Stimulated activated CD4-positive, alpha-beta T cell treated with anti-CD3 and anti-CD28 coated beads, Interleukin-12 subunit alpha, Interleukin-12 subunit beta, amount 100 ng/mL, for 48 hours (primary cell): ENCODE data around the gene TRIM63.
A peak's percentile ranks its signal among the peaks of the same experiment; 100 is the strongest.
"Not testable (repeated sequence)": the region's sequence is repeated elsewhere in the genome, so short reads cannot be mapped to it uniquely, and the experiment has no call there.

ENCODE experiments used
- DNase-seq, 3 donors: peaks; one replicate each; pipeline ENCODE4 v3.0.0-alpha.2; 2020; ENCODE audit warnings: low read depth in 2 of 3, low spot score in 1 of 3

Gene TRIM63

DNA sequence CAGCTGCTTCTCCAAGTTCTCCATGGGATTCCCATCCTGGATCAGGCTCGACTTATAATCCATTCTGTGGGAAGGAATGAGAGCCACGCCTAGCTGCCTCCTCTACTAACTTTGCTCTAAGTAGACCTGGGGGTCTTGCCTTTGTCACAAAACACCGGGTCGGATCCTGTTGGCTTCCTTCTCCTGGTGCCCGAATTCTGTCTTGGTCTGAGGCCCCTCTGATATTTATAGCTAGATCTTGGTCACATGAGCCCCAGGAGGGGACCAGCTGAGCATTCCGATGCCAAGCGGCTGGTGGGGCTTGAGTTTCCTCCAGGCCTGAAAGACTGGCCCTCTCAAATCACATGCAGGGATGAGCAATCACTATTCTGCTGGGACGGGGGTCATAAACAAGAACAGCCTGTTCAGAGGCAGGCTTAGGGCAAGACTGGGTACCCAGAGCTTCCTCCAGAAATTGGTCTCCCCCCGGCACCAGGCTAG, at the start of gene TRIM63:
TRIM63 (minus strand) TSS at position 199 of the 480 bp plus-strand sequence; CDS start at position 63, 136 bp downstream.
- DNase-seq, result no peak

DNA sequence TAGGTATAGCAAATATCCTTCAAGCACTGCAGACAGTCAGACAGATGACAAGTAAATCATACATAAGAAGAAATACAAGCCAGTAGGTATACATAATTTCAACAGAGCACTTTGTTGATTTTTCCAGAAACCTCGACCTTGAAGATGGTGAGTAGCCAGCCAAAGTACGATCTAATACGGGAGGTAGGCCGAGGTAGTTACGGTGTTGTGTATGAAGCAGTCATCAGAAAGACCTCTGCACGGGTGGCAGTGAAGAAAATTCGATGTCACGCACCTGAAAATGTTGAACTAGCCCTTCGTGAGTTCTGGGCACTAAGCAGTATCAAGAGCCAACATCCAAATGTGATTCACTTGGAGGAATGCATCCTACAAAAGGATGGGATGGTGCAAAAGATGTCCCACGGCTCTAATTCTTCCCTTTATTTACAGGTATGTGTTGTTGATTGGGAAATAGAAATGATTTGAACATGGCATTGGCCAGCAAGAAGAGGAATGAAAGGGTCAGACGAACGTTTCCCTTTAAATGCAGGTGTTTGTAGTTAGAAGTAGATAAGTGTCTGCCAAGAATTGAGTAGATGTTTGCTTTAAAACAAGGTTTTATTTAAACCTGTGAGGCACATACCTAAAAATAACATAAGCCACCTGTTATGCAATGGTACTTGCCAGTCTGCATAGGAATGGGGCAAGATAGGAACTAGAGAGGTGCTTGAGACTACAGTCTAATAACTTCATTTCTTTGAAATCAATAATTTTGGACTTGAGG, 46.9 kb upstream of the TRIM63 start:
- no peak for DNase-seq

DNA sequence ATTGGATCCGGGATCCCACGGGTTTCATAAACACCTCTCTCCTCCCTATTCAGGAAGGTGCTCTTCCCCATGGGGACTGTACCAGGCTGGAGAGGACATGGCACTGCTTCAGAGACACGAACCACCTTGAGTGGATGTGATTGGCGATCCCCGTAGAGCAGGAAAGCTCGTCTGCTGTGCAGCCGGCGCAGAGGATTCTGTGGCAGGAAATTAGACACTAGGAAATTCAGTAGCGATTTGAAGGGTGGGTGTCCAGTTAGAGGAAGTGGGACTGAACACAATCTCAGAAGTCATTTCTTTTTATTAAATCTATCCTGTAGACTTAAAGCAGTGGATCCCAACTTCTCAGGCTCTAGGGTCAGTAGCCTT, 45.0 kb upstream of the TRIM63 start:
- DNase-seq, result peak in 1 of 3 donors; percentile 9

- DNase-seq, result peak; percentile 90 to 95 (median 90)
These were observed 44.3 kb upstream of the TRIM63 start, which contains the start of gene PDIK1L for GRCh38 chr1:26111530-26112406. TSS of gene PDIK1L (plus strand) at chr1:26111824. CDS start at chr1:26114309, 2,485 bp downstream.

GRCh38 chr1:26110731-26111529, 43.5 kb upstream of the TRIM63 start:
- DNase-seq, result peak; percentile 40 to 71 (median 44)

- no peak for DNase-seq
These were observed 42.1 kb upstream of the TRIM63 start for GRCh38 chr1:26109229-26110164.

- not testable (repeated sequence) for DNase-seq
These were observed 37.8 kb upstream of the TRIM63 start for GRCh38 chr1:26105226-26105548.

- DNase-seq, result no peak
These were observed 35.1 kb upstream of the TRIM63 start for GRCh38 chr1:26102526-26102925.

GRCh38 chr1:26102119-26102518, 34.7 kb upstream of the TRIM63 start:
- DNase-seq, result no peak

GRCh38 chr1:26100204-26100603, 32.8 kb upstream of the TRIM63 start:
- not testable (repeated sequence) for DNase-seq

- DNase-seq, result no peak
These were observed 32.4 kb upstream of the TRIM63 start for GRCh38 chr1:26099780-26100179.

DNA sequence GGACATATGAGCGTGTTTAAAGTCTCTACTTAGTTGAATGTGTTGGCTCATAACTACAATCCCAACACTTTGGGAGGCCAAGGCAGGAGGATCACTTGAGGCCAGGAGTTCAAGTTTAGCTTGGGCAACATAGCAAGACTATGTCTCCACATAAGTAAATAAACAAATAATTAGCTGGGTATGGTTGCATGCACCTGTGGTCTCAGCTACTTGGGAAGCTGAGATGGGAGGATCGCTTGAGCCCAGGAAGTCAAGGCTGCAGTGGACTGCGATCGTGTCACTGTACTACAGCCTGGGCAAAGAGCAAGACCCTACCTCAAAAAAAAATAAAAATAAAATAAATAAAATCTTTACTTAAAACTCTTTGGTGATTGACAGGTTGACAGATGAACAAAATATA, 31.2 kb upstream of the TRIM63 start:
- no peak for DNase-seq

GRCh38 chr1:26097696-26098095, 30.3 kb upstream of the TRIM63 start:
- DNase-seq, result no peak

DNA sequence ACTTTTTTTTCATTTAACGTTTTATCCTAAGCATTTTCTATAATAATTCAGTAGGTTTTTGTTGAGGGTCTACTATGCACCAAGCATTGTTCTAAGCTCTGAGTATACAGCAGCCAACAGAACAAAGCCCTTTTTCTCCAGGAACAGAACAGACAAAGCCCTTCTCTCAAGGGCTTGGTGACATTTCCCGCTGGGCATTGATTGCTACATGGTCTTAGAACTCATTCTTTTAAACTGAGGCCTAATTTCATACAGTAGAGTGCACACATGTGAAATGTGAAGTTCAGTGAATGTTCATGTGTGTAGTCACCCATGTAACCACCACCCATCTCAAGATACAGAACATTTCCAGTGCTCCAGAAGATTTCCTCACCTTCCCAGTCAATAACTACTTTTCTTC, 29.0 kb upstream of the TRIM63 start:
- DNase-seq, result no peak

- DNase-seq, result no peak
These were observed 27.4 kb upstream of the TRIM63 start for GRCh38 chr1:26094677-26095383.

GRCh38 chr1:26094076-26094669, 26.7 kb upstream of the TRIM63 start:
- DNase-seq, result no peak

- not testable (repeated sequence) for DNase-seq
These were observed 26.1 kb upstream of the TRIM63 start for GRCh38 chr1:26093569-26093968.

DNA sequence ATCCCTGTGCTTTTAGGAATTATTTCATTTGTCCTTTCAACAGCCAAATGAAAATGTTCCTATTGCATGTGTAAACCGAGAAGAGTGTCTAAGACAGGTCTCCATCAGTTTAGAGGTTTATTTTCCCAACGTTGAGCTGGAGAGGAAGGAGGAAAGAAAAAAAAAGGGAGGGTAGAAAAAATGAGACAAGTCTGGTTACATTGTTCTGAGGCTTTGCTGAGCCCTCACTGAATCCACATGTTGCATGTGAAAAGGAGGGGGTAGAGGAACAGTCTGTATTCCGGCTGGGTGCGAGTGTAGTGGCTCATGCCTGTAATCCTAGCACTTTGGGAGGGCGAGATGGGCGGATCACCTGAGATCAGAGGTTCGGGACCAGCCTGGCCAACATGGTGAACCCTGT, 25.0 kb upstream of the TRIM63 start:
- no peak for DNase-seq

- DNase-seq, result no peak
These were observed 23.5 kb upstream of the TRIM63 start for GRCh38 chr1:26090893-26091292.
